NCI-H187 treated with DMSO at 0.1 percent for 48 hours (cell line): Measurements from ENCODE around the gene SVOP.

Experiments
- DNase-seq: peaks from one replicate; lab custom pipeline; 2025; lab: John Stamatoyannopoulos, UW

The SVOP gene

GRCh38 chr12:108935159-108935763, 85.6 kb downstream of the SVOP start:
- DNase-seq: no peak

- no peak for DNase-seq
These were observed 86.9 kb downstream of the SVOP start for GRCh38 chr12:108933949-108934348.

- DNase-seq: no peak
These were observed 90.1 kb downstream of the SVOP start for GRCh38 chr12:108930756-108931155.

GRCh38 chr12:108930155-108930554, 90.7 kb downstream of the SVOP start:
- DNase-seq: no peak

GRCh38 chr12:108928695-108929094, 92.2 kb downstream of the SVOP start:
- DNase-seq: no peak

DNA sequence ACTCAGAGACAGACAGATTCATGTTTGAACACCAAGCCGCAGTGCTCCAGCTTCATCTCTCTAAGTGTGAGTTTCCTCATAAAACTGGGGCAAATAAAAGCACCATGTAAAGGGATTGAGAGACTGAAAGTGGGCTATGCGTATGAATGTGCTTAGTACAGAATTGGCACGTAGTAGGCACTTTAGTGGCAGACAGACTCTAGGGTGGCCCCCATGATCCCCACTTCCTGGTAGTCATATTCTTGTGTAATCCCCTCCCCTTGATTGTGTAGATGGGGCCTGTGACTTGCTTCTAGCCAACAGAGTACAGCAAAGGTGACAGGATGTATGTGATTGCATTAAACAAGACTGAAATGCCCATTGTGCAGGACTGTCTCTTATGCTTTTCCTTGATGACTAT, 98.0 kb downstream of the SVOP start:
- DNase-seq: no peak

GRCh38 chr12:108921946-108922345, 98.9 kb downstream of the SVOP start:
- no peak for DNase-seq

GRCh38 chr12:108918960-108919642, 101.8 kb downstream of the SVOP start:
- no peak for DNase-seq

GRCh38 chr12:108918206-108918605, 102.7 kb downstream of the SVOP start:
- DNase-seq: no peak

DNA sequence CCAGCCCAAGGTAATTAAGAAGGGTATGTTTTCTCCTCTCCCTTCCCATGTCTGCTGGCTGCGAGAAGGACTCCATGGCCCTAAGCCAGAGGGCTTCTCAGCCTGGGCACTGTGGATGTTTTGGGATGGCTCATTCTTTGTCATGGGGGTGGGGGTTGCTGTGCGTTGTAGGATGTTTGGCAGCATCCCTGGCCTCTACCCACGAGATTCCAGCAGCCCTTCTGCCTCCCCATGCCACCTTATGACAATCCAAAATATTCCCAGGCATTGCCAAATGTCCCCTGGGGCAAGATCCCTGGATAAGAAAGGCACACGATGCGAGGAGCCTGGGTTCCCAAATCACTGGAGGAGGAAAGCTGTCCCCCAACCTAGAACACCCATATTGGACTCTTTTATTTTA, 104.5 kb downstream of the SVOP start:
- no peak for DNase-seq

DNA sequence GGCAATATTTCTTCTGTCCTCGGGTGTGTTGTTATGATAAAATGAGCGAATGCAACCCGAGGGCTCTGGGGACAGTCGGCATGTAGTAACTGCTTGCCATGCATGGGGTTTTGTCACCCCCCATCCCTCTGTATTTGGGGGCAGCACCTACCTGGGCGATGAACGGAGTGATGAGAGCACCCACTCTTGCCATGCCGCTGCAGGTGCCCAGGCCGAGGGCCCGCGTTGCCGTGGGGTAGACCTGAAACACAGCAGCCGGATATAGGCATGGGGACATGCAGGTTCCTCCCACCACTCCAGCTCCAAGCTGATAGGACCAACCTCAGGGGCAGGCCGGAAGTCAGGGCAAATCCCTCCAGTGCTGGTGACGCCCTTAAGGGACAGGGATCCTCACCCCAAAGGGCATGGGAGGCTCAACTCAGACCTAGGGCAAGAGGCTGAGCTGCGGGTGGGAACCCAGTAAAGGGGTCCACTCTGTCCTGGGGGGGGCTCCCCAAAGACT, 105.2 kb downstream of the SVOP start:
- no peak for DNase-seq

- no peak for DNase-seq
These were observed 106.7 kb downstream of the SVOP start for GRCh38 chr12:108914121-108914531.

DNA sequence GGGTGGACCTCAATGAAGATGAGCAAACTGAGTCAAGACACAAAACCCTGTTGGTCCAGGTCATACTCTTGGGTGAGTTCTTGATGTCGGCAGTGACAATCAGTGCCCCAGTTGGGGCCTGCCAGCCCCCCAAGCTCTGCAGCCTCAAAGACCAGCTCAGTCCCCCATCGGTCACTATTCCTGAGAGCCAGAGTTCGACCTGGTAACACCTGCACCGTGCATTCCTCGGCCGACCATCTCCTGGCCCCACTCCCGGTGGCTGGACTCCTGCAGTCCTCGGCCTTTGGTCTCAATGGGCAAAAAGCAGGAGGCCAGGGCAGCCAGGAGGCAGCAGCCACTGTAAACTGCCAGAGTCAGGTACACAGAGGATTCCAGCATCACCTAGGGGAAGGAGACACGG, 108.5 kb downstream of the SVOP start:
- no peak for DNase-seq

DNA sequence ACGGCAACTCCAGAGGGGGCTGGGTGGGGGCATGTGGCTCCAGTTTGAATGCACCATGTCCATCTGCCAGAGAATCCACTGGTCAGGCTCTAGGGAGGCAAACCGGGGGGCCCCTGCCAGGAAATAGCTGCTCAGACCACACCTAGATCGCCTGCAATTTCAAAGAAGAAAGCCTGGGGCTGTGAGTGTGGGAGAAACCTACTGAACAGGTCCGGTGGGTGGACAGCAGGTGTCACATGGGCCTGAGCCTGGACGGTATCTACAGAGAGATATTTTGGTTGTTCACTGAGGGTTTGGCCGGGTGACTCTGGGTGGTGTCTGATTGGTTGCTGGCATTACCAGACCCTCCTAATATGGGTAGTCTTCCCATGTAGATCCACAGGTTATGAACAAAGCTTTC, 109.0 kb downstream of the SVOP start:
- no peak for DNase-seq

DNA sequence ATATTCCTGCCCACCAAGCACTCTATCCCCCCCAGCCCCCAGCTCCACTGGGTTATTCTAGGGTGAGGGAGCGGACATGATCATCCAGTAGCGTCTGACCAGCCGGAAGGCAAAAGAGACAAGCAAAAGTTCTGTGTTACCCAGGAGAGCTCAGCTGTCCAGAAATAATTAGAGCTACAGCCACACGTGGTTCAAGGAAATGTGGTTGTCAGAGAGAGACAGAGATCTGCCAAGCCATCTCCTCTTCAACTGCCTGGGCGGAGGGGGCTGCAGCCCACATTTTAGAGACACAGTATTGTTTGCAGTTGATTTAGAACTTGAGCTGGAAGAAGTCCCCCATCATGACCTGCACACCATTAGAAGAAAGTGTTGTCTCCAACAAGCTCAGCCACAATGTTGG, 110.5 kb downstream of the SVOP start:
- DNase-seq: no peak

DNA sequence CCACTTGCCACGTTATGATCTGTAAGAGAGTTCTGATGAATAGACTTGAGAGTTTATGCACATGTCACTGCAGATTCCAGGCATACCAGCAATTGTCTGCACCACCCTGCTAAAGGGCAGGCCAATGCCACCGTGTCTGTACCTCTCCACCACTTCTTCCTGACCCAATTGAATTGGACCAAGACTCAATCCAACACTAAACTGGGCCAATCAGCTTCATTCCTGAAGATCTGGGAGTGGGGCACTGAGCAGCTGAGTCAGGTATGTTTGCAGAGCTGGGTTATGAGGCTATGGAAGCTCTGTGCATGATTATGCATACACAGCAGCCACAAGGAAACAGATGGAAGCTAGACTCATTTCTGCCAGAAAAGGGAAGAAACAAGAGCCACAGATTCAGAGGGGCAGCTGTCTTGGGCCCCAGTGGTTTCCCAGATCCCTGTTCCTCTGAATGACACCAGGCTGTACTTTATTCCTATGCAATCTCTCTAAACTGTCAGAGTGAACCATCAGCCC, 113.0 kb downstream of the SVOP start:
- DNase-seq: no peak

DNA sequence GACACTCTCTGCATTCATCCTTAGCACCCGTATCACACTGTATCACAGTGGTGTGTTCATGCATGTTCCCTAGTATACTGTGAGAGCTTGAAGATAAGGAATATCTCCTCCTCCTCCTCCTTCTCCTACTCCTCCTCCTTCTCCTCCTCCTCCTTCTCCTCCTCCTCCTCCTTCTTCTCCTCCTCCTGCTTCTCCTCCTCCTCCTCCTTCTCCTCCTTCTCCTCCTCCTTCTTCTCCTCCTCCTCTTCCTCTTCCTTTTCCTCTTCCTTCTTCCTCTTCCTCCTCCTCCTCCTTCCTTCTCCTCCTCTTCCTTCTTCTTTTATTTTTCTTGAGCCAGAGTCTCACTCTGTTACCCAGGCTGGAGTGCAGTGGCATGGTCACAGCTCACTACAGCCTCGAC, 113.9 kb downstream of the SVOP start:
- DNase-seq: no peak

DNA sequence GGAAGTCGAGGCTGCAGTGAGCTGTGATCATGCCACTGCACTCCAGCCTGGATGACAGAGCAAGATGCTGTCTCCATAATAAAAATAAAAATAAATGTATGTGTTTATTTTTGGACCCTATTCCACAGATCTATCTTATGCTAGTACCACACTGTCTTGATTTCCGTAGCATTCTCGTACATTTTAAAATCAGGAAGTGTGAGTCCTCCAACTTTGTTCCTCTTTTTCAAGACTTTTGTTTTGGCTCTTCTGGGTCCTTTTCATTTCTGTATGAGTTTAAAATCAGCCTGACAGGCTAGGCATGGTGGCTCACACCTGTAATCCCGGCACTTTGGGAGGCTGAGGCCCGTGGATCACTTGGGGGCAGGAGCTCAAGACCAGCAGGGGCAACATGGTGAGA, 115.1 kb downstream of the SVOP start:
- no peak for DNase-seq

DNA sequence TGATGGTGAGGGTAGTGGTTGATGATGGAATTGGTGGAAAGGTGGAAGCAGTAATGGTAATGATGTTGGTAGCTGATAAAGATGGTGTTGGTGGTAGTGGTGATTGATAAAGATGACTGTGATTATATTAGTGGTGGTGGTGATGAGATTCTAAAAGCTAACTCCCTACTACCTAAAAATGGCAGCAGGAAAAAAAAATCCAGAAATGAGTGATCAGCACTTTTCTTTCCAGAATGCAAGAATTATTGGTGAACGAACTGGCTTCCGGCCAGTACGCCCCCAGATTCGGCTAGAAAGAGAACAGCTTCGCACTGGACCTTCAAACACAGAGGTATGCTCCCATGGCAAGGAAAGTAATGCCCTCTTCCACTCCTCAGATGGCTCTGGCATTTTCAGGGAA, 121.7 kb downstream of the SVOP start:
- DNase-seq: no peak

- no peak for DNase-seq
These were observed 124.1 kb downstream of the SVOP start for GRCh38 chr12:108896817-108897216.

GRCh38 chr12:108896336-108896735, 124.5 kb downstream of the SVOP start:
- no peak for DNase-seq

DNA sequence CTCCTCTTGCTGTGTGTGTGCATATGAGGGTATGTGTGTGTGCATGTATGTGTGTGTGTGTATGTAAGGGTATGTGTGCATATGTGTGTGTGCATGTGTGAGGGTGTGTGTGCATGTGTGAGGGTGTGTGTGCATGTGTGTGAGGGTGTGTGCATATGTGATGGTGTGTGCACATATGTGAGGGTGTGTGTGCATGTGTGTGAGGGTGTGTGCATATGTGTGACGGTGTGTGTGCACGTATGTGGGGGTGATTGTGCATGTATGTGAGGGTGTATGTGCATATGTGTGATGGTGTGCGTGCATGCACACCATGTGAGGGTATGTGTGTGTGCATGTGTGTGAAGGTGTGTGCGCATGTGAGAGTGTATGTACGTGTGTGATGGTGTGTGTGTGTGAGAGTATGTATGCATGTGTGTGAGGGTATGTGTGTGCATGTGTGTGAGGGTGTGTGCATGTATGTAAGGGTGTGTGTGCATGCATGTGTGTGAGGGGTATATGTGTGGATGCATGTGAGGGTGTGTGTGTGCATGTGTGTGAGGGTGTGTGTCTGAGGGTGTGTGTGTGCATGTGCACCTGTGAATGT, 125.6 kb downstream of the SVOP start:
- no peak for DNase-seq

DNA sequence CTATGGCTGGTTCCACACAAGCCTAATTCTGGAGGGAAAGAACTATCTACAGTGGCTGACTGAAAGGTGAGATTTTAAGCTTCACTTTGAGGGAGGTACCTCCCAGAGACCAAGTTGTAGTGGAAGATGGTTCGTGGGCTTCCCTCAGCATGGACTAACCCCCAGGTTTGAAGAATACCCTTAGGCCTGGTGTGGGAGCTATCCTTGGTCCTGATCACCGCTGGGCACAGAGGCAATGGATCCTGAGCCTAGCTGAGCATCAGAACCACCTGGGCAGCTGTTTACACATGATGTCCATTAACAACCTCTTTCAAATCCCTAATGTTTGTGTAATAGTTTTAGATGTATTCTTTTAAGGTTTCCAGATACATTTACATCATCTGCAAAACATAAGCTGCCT, 130.7 kb downstream of the SVOP start:
- DNase-seq: no peak
